Suprapubic skin (tissue), 4 donors: ENCODE results near the gene RIMBP2.

Experiments used
- CTCF ChIP-seq, 2 donors: fragments of 200-600 bp in 1 of 2; fragments of 450-650 bp in 1 of 2; sonication (generic) in 1 of 2; IDR thresholded peaks; one replicate each; pipeline ENCODE4 v1.5.1; 2016 to 2019; ENCODE audit warnings: antibody characterized with exemption in 2 of 2, mild to moderate bottlenecking in 1 of 2, moderate library complexity in 1 of 2
- EP300 ChIP-seq: sonication (generic); formaldehyde crosslinking; IDR thresholded peaks from one replicate; pipeline ENCODE4 v1.6.1; 2017; ENCODE audit warnings: antibody characterized with exemption
- POLR2AphosphoS5 ChIP-seq, 3 donors: sonication (generic); formaldehyde crosslinking; IDR thresholded peaks; one replicate each; pipeline ENCODE4 v1.6.1; 2017; ENCODE audit warnings: antibody characterized with exemption in 3 of 3

- TF ChIP-seq CTCF (IDR thresholded peaks at IDR 0.05) = no peak
- TF ChIP-seq EP300 = no peak
- TF ChIP-seq POLR2AphosphoS5 (IDR thresholded peaks at IDR 0.05) = no peak
Measured at GRCh38 chr12:130526813-130527212, 189.3 kb downstream of the RIMBP2 start.
